ENCODE results near the gene ZNF700. TPM values are rescaled to one million over a fixed set of nuclear protein-coding genes. Genes with fewer than 3 reads are reported as not detected.
"Not testable (repeated sequence)": the region's sequence is repeated elsewhere in the genome, so short reads cannot be mapped to it uniquely, and the experiment has no call there.

Gene ZNF700
- total RNA-seq, 2 experiments from 2014 or later: 24.7 to 26.1 TPM

DNA sequence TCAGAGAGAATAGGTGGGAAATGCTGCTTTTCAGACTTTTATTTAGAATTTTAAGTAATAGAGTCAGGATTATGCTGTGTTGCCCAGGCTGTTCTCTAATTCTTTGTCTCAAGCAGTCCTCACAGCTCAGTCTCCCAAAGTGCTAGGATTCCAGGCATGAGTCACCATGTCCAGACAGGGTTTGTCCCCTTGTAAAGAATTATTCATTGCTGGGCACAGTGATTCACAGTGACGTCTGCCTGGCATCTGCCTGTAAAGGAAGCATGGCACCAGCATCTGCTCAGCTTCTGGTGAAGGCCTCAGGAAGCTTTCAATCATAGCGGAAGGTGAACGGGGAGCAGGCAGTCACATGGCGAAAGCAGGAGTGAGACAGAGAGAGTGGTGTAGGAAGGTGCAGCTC lies 57.6 kb downstream of the ZNF700 start:
- H3K36me3 Mint-ChIP-seq: peaks cover 25% of the 10 kb centered on the region
- ATAC-seq (ENCODE audit: low read depth) (no peak), DNase-seq (no peak)
- peaks cover 31% of the 10 kb centered on the region for H3K9me3 Mint-ChIP-seq
- H3K4me1 Mint-ChIP-seq: peaks cover 2% of the 10 kb centered on the region
- H3K27me3 Mint-ChIP-seq: no peaks in the 10 kb centered on the region
- POLR2A ChIA-PET: interaction anchor here (0.6 kb wide), 1 partner anchor 528 kb away, joined by 4 read pairs; no protein-coding TSS in a partner anchor
- H3K4me3 Mint-ChIP-seq: no peak overlapping the region
- H3K27ac Mint-ChIP-seq: no peak overlapping the region

- Mint-ChIP-seq H3K27me3 (no peaks in the 10 kb centered on the region), H3K27ac (no peak overlapping the region), H3K4me1 (peaks cover 8% of the 10 kb centered on the region), H3K9me3 (peaks cover 10% of the 10 kb centered on the region), H3K36me3 (peaks cover 2% of the 10 kb centered on the region), H3K4me3 (no peak overlapping the region)
- POLR2A ChIA-PET: interaction anchor here (1.3 kb wide), 1 partner anchor 511 kb away, joined by 5 read pairs; no protein-coding TSS in a partner anchor
- ATAC-seq (ENCODE audit: low read depth): no peak
- no peak for DNase-seq
Measured at GRCh38 chr19:11984986-11985385, 60.1 kb downstream of the ZNF700 start.

DNA sequence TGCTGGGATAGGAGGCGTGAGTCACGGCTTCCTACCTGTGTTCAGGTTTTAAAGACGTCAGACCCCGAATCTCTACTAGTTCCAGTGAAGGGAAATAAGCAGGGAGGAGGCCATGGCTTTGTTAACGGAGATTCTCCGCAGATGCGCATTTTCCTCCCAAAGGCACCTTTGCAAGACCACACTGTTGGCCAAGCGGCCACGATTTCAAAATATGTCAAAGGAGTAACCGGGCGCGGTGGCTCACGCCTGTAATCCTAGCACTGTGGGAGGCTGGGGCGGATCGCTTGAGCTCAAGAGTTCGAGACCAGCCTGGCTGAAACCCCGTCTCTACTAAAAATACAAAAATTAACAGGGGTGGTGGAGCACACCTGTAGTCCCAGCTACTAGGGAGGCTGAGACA lies 61.8 kb downstream of the ZNF700 start:
- Mint-ChIP-seq H3K9me3 (peaks cover 4% of the 10 kb centered on the region), H3K27me3 (no peaks in the 10 kb centered on the region), H3K27ac (no peak overlapping the region), H3K36me3 (peaks cover 9% of the 10 kb centered on the region), H3K4me3 (peak overlapping the region; percentile 95), H3K4me1 (peaks cover 15% of the 10 kb centered on the region)
- ATAC-seq (ENCODE audit: low read depth): no peak
- DNase-seq: no peak
- POLR2A ChIA-PET: interaction anchor here (0.6 to 3.1 kb wide), 7 partner anchors 18 to 621 kb away, joined by 3 to 69 read pairs (median 8); partner anchors contain the start of genes ZNF20, ZNF563, ZNF700 and ZNF763

DNA sequence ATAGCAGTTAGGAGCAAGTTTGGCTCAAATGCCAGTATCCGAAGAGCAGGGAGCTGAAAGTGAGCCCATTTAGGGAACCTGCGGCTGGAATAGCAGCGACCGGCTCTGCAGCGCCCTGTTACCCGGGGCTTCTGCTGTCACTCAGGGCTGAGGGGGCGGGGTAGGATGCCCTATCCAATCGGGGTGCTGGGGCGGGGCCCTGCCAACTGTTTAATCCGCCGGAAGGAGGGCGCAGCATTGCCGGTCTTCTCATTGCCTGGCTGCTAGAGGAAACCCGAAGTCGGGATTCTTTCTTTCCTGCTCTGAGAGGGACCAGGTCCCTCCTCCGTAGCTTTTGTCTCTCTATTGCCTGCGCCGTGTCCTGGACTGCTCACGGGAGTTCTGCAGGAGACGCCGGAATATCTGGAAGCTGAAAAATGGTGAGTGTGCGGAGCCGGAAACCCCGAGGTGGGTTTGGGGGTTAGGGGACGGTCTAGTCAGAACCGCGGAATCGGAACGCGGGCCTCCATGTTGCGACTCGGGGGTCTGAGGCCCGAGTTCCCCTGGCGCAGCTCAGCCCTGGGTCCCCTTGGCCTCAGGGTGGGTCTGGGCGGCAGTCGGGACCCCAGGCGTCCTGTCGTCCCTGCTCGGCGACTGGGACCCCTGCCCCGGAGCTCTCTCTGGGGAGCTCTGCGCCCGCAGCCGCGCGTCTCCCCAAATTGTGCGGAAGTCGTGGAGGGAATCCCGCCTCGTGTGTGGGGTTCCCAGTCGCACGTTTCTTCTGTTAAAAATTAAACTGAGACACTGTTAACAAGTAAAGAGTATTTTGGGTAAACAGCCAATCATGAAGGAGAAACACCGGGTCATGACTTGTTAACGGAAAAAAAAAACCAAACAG lies 62.7 kb downstream of the ZNF700 start:
- POLR2A ChIA-PET: interaction anchor here (0.6 to 3.1 kb wide), 14 partner anchors 19 to 378 kb away, joined by 3 to 69 read pairs (median 4); partner anchors contain the start of genes ZNF20, ZNF433, ZNF44 and ZNF442
- Mint-ChIP-seq H3K4me1 (peaks cover 18% of the 10 kb centered on the region), H3K27me3 (no peaks in the 10 kb centered on the region), H3K36me3 (peaks cover 12% of the 10 kb centered on the region), H3K9me3 (peaks cover 1% of the 10 kb centered on the region), H3K27ac (peak overlapping the region; percentile 97), H3K4me3 (peak overlapping the region; percentile 95)
- DNase-seq: peak; percentile 91
- peak; percentile 92 for ATAC-seq (ENCODE audit: low read depth)

GRCh38 chr19:11989112-11989456 lies 64.2 kb downstream of the ZNF700 start:
- H3K27me3 Mint-ChIP-seq: no peaks in the 10 kb centered on the region
- POLR2A ChIA-PET: interaction anchor here (1.0 to 3.1 kb wide), 5 partner anchors 25 to 191 kb away, joined by 3 to 69 read pairs (median 10); partner anchors contain the start of genes ZNF20, ZNF433, ZNF491 and ZNF700
- peak overlapping the region; percentile 95 for H3K4me3 Mint-ChIP-seq
- peaks cover 21% of the 10 kb centered on the region for H3K36me3 Mint-ChIP-seq
- H3K27ac Mint-ChIP-seq: peak overlapping the region; percentile 97
- no peak for ATAC-seq (ENCODE audit: low read depth)
- DNase-seq: no peak
- H3K4me1 Mint-ChIP-seq: peaks cover 23% of the 10 kb centered on the region
- peaks cover 2% of the 10 kb centered on the region for H3K9me3 Mint-ChIP-seq

GRCh38 chr19:11991921-11992320 lies 67.0 kb downstream of the ZNF700 start:
- H3K36me3 Mint-ChIP-seq: peaks cover 30% of the 10 kb centered on the region
- not testable (repeated sequence) for H3K27ac Mint-ChIP-seq; DNase-seq; H3K4me3 Mint-ChIP-seq; ATAC-seq (ENCODE audit: low read depth); H3K27me3 Mint-ChIP-seq; H3K9me3 Mint-ChIP-seq
- H3K4me1 Mint-ChIP-seq: peaks cover 23% of the 10 kb centered on the region
- POLR2A ChIA-PET: interaction anchor here (0.7 kb wide), 1 partner anchor 12 kb away, joined by 3 read pairs; no protein-coding TSS in a partner anchor

- Mint-ChIP-seq H3K4me3 (no peak overlapping the region), H3K27ac (no peak overlapping the region), H3K4me1 (peaks cover 20% of the 10 kb centered on the region), H3K27me3 (no peaks in the 10 kb centered on the region), H3K9me3 (peaks cover 8% of the 10 kb centered on the region), H3K36me3 (peaks cover 51% of the 10 kb centered on the region)
- no peak for ATAC-seq (ENCODE audit: low read depth)
- POLR2A ChIA-PET: no interaction called here
- no peak for DNase-seq
Measured at GRCh38 chr19:11995174-11995573, 70.3 kb downstream of the ZNF700 start.

Other genes with a start within 250 kb of the ZNF700 start
- gene ZNF823, start 186.2 kb upstream of the ZNF700 start, total RNA-seq: 1 to 10 TPM; 6.5 TPM
- 10 to 100 TPM; 15.0 to 15.5 TPM for gene ZNF441, start 158.1 kb upstream of the ZNF700 start, total RNA-seq
- 1 to 10 TPM; 3.1 to 3.6 TPM for gene ZNF491, start 126.6 kb upstream of the ZNF700 start, total RNA-seq
- 10 to 100 TPM; 16.5 to 17.5 TPM for gene ZNF440, start 110.8 kb upstream of the ZNF700 start, total RNA-seq
- gene ZNF439, start 76.4 kb upstream of the ZNF700 start, total RNA-seq: 10 to 100 TPM; 16.0 to 16.8 TPM
- gene ZNF69, start 37.3 kb upstream of the ZNF700 start, total RNA-seq: 1 to 10 TPM; 4.5 to 5.8 TPM
- gene ZNF763, start 39.9 kb downstream of the ZNF700 start, total RNA-seq: 1 to 10 TPM; 5.2 to 6.1 TPM
- gene ZNF433, start 110.6 kb downstream of the ZNF700 start, total RNA-seq: 1 to 10 TPM; 1.5 to 1.8 TPM
- 1 to 10 TPM in 1 of 2 experiments, under 1 TPM in 1; 0.91 to 1.2 TPM for gene ZNF878, start 127.9 kb downstream of the ZNF700 start, total RNA-seq
- 1 to 10 TPM; 6.7 to 9.1 TPM for gene ZNF844, start 139.6 kb downstream of the ZNF700 start, total RNA-seq
- 1 to 10 TPM; 5.9 to 7.2 TPM for gene ZNF20, start 215.2 kb downstream of the ZNF700 start, total RNA-seq
- 1 to 10 TPM; 7.2 to 8.2 TPM for gene ZNF625, start 231.6 kb downstream of the ZNF700 start, total RNA-seq
- gene ZNF136, start 238.0 kb downstream of the ZNF700 start, total RNA-seq: 10 to 100 TPM; 16.4 to 18.2 TPM

Data from activated naive CD8-positive, alpha-beta T cell treated with anti-CD3 and anti-CD28 coated beads, Interleukin-2, amount 10 ng/mL, durations not matched to agents 7 days and 5 days (primary cell).